GM12875 (cell line): ENCODE results near the gene PIP5K1A.

Experiments used
- H3K4me3 ChIP-seq: one replicate; pipeline ENCODE4 v1.5.1; 2011; ENCODE audit warnings: low read depth, low read length, control low read depth
- TF ChIP-seq, protein P1 (sequence below): IDR thresholded peaks from 2 replicates; pipeline ENCODE4 v1.5.1; 2011; ENCODE audit warnings: low read depth, mild to moderate bottlenecking, control low read depth, inconsistent platforms, low read length, moderate library complexity, borderline replicate concordance; ENCODE audit not compliant: insufficient read depth

Gene PIP5K1A

DNA sequence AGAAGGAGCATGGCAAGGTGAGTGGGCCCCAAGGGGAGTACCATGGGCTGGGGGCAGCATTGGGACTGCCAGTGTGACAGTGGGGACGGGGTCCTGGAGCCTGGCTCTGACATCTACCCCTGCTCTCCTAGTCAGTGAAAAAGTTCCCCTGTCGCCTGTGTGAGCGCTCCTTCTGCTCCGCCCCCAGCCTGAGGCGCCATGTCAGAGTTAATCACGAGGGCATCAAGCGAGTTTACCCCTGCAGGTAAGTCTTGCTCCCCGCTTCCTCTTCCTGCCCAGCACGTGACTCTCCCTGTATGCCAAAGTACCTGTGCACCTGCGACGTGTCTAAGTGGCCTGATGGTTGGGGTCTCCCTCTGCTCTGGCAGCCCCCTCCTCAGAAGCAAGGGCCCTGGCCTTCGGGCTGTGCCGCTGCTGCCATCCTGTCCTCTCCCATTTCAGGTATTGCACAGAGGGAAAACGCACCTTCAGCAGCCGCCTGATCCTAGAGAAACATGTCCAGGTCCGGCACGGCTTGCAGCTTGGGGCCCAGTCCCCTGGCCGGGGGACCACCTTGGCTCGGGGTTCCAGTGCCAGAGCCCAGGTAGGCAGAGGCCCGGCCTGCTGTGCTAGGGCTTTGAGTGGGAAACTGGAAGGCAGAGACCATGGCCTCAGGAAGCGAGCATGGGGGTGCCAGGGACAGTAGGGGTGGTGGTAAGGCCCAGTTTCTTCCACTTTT lies 91.8 kb downstream of the PIP5K1A start:
- no peak overlapping the region for H3K4me3 ChIP-seq
- TF ChIP-seq, protein P1, sequence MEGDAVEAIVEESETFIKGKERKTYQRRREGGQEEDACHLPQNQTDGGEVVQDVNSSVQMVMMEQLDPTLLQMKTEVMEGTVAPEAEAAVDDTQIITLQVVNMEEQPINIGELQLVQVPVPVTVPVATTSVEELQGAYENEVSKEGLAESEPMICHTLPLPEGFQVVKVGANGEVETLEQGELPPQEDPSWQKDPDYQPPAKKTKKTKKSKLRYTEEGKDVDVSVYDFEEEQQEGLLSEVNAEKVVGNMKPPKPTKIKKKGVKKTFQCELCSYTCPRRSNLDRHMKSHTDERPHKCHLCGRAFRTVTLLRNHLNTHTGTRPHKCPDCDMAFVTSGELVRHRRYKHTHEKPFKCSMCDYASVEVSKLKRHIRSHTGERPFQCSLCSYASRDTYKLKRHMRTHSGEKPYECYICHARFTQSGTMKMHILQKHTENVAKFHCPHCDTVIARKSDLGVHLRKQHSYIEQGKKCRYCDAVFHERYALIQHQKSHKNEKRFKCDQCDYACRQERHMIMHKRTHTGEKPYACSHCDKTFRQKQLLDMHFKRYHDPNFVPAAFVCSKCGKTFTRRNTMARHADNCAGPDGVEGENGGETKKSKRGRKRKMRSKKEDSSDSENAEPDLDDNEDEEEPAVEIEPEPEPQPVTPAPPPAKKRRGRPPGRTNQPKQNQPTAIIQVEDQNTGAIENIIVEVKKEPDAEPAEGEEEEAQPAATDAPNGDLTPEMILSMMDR, result no peak

DNA sequence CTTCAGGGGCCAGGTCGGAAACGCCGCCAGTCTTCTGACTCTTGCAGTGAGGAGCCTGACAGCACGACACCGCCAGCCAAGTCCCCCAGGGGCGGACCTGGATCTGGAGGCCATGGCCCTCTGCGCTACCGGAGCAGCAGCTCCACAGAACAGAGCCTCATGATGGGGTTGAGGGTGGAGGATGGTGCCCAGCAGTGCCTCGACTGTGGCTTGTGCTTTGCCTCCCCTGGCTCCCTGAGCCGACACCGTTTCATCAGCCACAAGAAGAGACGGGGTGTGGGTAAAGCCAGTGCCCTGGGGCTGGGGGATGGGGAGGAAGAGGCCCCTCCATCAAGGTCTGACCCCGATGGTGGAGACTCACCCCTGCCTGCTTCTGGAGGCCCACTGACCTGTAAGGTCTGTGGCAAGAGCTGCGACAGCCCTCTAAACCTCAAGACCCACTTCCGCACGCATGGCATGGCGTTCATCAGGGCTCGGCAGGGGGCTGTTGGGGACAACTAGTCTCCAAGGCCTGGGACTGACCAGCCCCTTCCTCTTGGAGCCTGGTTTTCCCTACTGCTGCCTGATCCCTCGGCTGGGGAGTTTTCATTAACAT lies 92.5 kb downstream of the PIP5K1A start:
- TF ChIP-seq, protein P1, result no peak

DNA sequence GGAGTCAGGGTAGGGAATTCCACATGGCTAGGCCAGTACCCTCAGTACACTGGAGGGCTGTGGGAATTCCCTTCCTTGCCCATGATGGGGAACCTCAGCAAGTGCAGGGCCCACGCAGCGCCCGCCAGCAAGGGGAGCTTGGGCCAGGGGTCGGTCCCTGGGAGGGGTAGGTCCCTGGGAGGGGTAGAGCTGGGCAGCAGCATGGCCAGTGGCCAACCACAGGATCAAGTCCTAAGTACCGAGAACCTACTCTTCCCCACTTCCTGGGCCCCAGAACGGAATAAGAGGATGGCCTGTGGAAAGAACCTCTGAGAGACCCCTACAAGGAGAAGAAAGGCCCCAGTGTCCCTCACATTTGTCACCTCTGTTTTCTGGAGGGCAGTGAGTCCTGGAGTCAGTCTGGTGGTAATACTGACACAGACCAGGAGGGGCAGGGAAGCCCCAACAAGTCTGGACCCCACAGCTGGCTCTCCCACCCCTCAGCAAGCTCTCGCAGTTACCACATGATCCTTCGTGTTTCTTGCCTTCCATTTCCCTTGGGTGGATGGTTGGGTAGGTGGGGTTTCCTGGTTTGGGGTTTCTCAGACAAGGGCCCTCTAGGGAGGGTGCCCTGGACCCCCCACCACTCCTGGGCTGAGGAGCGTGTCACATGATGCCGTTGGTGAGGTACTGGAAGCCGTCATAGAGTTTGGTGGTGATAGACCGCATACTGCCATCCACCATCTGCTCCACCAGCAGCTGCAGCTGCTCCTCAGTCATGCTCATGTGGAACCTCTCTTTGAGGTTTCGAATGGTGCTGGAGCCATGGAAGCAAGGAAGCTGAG lies 94.1 kb downstream of the PIP5K1A start:
- no peak overlapping the region for H3K4me3 ChIP-seq

More for the DNA sequence above, 92.5 kb downstream of the PIP5K1A start:
- no peak overlapping the region for H3K4me3 ChIP-seq

DNA sequence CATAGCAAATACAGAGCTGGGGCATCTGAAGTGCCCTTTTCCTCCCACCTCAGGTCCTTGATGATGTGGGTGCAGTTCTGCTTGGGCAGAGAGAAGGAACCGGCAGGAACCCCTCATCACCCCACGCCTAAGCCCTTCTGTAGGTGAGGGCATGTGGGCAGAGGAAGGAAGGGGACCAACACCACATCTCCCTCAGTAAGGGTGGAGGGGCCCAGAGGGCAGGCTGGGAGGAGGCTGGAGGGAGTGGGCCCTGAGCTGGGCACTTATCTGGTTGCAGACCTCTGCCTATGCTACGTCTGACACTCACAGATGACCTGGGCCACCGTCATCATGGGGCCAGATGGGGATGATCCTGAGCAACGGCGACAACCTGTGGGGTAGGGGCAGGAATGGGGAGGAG lies 94.7 kb downstream of the PIP5K1A start:
- TF ChIP-seq, protein P1, result no peak

More for the DNA sequence above, 94.1 kb downstream of the PIP5K1A start:
- TF ChIP-seq, protein P1, result 0 out of 2 replicates have a peak, but pooled peaks have one; percentile 4

DNA sequence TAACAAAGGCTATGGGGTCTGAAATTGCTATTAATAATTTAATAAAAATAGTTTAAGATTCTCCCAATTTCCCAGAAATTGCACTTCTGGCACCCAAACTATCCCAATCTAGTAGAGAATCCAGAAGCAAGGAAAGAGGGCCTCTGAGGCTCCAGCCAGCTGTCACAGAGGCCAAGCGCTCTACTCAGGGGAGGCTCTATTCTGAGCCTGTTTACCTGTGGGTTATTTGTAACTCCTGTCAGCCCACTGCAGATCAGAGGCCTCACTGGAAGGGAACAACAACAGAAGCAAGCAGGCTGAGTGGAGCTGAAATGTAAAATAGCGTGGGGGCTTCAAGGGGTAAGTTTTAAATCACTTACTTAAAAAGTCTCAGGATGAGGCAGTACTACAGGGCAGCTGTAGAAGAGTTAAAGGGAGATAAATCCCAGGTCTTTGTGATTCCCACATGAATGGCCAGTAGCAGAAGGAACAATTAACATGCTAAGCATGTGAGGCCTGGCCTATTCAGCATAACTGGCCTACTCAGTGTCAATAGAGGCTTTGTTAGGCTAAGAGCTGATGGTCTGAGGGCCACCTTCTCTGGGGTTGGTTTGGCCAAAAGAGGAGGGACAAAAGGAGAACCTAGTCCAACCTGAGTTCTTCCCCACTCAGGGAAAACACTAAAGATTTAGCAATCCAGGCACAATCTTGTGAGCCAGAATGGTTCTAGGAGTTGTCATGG lies 96.5 kb downstream of the PIP5K1A start:
- H3K4me3 ChIP-seq, result no peak overlapping the region
- TF ChIP-seq, protein P1, result no peak

More for the DNA sequence above, 94.7 kb downstream of the PIP5K1A start:
- no peak overlapping the region for H3K4me3 ChIP-seq
